Hematopoietic multipotent progenitor cell treated with erythropoietin and hydrocortisone succinate and interleukin-3 and kit ligand, for 6 days (in vitro differentiated cells): ENCODE results near the gene PAK4.

ENCODE experiments used
- DNase-seq: peaks from one replicate; pipeline ENCODE4 v3.0.0-alpha.2; 2015

The PAK4 gene

GRCh38 chr19:39181500-39182173, 56.1 kb downstream of the PAK4 start:
- DNase-seq = no peak

DNA sequence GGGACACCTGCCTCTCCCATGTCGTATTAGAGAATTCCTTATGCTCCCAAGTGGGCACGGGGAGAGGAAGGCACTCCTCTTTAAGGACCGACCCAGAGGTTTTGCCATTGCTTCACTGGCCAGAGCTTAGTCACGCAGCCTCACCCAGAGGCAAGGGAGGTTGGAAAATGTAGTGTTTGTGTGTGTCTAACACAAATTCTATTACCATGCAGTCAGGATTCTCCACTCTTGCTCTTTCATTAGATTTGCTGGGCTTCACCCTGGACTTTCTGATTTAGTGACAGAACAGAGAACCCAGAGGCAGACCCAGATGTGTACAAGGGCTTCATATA, 56.6 kb downstream of the PAK4 start:
- no peak for DNase-seq

- no peak for DNase-seq
Observed at GRCh38 chr19:39183104-39183503, 57.5 kb downstream of the PAK4 start.

GRCh38 chr19:39186391-39186790, 60.8 kb downstream of the PAK4 start:
- DNase-seq = no peak

DNA sequence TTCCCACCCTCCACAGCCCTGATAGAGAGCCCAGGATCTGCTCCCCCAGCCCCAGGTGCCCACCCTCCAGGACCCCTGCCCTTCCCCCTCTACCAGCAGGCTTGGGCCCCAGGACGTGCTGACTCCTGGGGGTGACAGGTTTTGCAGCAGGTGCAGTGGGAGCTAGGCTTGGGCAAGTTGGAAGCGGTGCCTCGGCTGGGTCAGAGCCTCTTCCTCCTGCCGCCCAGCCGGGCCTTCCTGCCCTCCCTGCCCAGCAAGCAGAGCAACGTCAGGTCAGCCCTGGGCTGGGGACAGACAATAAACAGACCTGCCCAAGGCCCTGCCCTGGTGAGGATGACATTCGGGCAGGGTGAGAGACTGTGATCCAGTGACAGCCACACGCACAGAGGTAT, 62.0 kb downstream of the PAK4 start:
- DNase-seq = no peak

DNA sequence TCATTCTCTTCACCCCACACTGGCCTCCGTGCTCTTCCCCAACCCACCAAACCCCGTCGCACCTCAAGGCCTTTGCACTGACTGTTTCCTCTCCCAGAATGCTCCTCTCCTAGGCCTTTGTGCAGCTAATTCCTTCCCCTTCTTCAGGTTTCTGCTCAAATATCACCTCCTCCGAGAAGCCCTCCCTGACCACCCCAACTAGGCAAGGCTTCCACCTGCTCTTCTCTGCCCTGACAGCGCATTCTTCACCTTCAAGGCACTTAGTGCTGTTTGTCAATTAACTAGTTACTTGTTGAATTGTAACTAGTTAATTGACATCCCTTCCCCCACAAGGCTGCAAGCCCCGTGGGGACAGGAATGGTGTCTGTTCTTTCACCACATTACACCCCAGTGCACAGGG, 63.4 kb downstream of the PAK4 start:
- no peak for DNase-seq

- DNase-seq = no peak
Observed at GRCh38 chr19:39190768-39191167, 65.2 kb downstream of the PAK4 start.

DNA sequence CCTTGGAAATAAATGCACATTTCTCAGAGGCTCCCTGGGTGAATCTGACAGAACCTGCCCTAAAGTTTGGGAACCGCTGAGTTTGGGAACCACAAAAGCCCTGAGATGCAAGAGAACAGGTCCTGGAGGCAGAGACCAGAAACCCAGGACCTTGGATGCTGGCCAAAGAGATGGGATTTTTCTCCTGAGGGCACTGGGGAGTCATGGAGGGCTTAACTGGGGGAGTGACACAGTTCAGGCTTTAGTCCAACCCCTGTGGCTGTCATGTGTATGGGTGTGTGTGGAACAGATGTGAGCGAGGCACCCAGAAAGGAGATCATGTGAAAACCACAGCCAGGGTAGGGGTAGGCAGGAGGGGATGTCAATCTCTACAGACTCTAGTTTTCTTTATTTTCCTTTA, 67.3 kb downstream of the PAK4 start:
- no peak for DNase-seq

- no peak for DNase-seq
Observed at GRCh38 chr19:39193803-39194202, 68.2 kb downstream of the PAK4 start.

GRCh38 chr19:39194832-39195542, 69.4 kb downstream of the PAK4 start:
- DNase-seq = no peak

DNA sequence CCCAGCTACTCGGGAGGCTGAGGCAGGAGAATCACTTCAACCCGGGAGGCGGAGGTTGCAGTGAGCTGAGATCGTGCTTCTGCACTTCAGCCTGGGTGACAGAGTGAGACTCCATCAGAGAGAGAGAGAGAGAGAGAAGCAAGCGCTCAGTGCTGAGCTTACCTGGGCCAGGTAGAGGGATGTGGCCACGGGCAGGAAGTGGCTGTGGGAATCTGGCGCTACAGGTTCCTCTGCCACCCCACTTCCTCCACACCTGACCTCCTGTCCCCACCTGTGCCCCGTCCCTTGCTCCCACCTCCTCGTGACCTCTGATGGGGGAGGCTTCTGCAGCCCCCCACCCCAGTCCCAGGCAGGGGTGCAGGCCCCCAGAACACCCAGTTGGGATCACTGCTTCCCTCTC, 70.2 kb downstream of the PAK4 start:
- no peak for DNase-seq

DNA sequence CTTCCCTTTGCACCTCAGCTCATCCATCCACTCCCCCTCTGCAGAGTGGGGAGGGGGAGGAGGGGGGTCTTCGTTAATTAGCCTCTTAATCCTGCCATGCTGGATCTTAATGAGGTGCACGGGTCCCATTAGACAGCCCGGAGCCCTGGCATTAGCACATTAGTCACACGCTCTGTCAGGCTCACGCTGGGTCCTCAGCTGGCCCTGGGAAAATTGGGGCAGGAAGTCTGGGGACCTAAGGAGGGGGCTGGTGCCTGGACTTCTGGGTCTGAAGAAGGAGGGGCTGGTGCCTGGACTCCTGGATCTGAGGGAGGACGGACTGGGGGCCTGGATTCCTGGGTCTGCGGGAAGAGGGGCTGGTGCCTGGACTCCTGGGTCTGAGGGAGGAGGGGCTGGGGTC, 70.7 kb downstream of the PAK4 start:
- no peak for DNase-seq

DNA sequence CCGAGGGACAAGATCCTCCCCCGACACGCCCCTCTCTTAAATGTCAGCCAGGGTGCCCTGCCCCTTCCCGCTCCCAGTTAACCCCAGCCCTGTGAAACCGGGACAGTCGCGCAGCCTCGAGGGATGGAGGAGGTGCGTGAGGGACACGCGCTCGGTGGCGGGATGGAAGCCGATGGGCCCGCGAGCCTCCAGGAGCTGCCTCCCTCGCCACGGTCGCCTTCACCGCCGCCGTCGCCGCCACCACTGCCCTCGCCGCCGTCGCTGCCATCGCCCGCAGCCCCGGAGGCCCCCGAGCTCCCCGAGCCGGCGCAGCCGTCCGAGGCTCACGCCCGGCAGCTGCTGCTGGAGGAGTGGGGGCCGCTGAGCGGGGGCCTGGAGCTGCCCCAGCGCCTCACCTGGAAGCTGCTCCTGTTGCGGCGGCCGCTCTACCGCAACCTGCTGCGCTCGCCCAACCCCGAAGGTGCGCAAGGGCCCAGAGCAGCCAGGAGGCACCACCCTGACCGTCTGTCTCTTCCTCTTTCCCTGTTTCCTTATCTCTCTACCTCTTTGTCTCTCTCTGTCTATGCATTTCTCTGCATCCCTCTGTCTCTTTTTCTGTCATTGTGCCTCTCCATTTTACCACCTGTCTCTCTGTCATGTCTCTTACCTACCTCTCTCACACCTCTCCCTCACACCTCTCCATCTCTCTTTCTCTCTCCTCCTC, 71.4 kb downstream of the PAK4 start, which contains the start of gene NCCRP1:
TSS of gene NCCRP1 (plus strand) at position 105 of the 703 bp plus-strand sequence. CDS start at position 124, 19 bp downstream.
- DNase-seq = no peak

- no peak for DNase-seq
Observed at GRCh38 chr19:39197808-39198207, 72.2 kb downstream of the PAK4 start.

DNA sequence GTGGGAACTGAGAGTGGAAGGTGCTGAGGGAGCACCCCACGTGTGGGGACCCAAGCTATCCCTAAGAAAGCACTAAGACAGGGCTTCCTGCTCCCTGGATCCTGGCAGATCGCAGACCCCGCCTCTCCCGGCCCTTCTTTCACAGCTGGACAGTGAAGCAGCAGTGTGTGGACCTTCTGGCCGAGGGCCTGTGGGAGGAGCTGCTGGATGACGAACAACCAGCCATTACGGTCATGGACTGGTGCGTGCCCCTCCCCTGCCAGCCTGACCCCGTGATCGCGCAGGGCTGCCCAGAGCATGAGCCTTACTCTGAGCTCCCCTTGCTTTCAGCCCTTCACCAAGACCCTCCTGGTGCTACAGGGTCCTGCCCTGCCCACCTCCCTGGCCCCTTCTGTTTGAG, 73.4 kb downstream of the PAK4 start:
- DNase-seq = no peak

- no peak for DNase-seq
Observed at GRCh38 chr19:39200066-39200802, 74.6 kb downstream of the PAK4 start.

DNA sequence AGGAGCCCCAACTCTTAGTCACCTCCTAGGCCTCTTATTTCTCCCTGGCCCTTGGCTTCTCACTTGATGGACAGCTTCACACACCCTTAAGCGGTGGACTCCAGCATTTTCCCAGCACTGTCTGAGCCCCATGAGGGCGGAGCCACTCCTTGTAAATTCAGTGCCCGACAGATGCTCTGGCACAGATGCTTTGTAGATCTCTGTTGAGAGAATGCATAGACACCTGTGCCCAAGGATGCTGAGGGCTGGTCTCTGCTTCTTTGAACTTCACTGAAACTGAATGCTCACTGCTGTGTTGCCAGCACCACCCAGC, 75.2 kb downstream of the PAK4 start:
- no peak for DNase-seq

GRCh38 chr19:39202998-39203355, 77.4 kb downstream of the PAK4 start:
- DNase-seq = no peak

DNA sequence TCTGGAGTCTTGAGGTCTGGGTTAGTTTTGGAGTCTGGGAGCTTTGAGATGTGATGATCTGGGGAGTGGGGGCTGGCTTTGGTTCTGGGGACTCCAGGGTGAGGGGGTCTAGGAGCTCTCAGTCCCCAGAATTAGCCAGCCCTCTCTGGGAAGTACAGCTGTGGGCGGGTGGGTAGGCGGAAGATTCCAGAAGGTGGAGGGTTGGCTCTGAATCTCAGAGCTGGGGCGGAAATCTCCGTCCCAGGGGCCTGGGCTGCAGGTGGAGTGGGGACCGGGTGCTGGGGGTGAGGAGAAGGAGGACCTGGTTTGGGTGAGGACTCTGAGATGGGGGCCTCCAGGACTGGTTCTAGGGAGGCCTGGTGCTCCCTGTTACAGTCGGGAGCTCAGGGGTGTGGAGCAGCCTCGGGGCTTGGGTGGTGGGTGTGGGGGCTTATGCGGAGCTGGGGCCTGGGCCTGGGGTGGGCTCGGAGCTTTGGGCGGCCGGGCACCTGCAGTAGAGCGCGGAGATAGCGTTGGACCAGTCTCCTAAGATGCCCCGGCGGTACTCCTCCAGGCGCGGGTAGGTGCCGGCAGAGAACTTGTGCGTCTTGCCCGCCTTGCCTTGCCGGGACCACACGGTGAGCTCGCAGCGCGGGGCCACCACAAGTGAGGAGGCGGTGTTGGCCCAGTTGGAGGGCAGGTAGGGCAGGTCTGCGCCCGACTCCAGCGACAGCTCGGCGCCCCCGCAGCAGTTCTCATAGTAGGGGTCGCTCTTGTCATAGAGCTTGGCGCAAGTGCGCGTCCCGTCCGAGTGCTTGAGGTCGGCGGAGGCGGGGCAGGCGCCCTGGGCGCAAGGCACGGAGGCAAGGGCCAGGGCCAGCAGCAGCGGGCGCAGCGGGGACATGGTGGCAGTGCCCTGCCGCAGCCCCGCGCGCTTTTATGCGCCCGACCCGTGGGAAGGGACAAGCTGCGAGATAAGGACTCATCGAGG, 78.1 kb downstream of the PAK4 start, which contains the start of gene SYCN:
TSS of gene SYCN (minus strand) at position 892 of the 970 bp plus-strand sequence. CDS start at position 883, 9 bp downstream.
- DNase-seq = no peak

DNA sequence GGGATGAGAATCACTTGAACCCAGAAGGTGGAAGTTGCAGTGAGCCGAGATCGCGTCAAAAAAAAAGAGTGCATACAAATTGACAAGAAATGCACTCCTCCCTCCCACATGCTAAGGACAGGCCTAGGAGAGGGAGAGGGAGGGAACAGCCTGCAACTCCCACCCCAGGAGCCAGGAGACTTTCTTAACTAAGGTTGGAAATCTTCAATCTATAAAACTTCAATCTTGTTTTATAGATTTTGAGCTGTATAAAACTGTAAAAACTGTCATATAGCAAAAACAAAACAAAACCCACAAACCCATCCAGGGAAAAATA, 79.8 kb downstream of the PAK4 start:
- no peak for DNase-seq

GRCh38 chr19:39206122-39206521, 80.5 kb downstream of the PAK4 start:
- DNase-seq = no peak

- DNase-seq = no peak
Observed at GRCh38 chr19:39207293-39207836, 81.8 kb downstream of the PAK4 start.
